Smooth muscle cell (in vitro differentiated cells): Measurements from ENCODE around the gene CLEC10A. TPM values are rescaled to one million over a fixed set of nuclear protein-coding genes. Genes with fewer than 3 reads are reported as not detected.

Experiments used
- DNase-seq: peaks from one replicate; lab custom pipeline; 2025; ENCODE audit not compliant: unreplicated experiment; lab: John Stamatoyannopoulos, UW
- H2AFZ ChIP-seq: fragments of 200-600 bp; sonication (generic); 2 replicates; pipeline ENCODE4 v1.6.0; 2016; ENCODE audit warnings: antibody characterized with exemption, low read depth, mild to moderate bottlenecking
- H3F3A ChIP-seq: fragments of 200-600 bp; sonication (generic); 2 replicates; pipeline ENCODE4 v1.6.0; 2017; ENCODE audit warnings: antibody characterized with exemption, low read depth
- H3K27ac ChIP-seq: fragments of 200-600 bp; sonication (generic); 2 replicates; pipeline ENCODE4 v1.5.1; 2016; ENCODE audit warnings: low read depth, mild to moderate bottlenecking
- H3K27me3 ChIP-seq: fragments of 200-600 bp; sonication (generic); 2 replicates; pipeline ENCODE4 v1.6.1; 2016; ENCODE audit warnings: low read depth, mild to moderate bottlenecking
- H3K36me3 ChIP-seq: fragments of 200-600 bp; sonication (generic); 2 replicates; pipeline ENCODE4 v1.5.1; 2016; ENCODE audit warnings: low read depth
- H3K4me1 ChIP-seq: fragments of 200-600 bp; sonication (generic); 2 replicates; pipeline ENCODE4 v1.5.1; 2016; ENCODE audit warnings: low read depth
- H3K4me2 ChIP-seq: fragments of 200-600 bp; sonication (generic); 2 replicates; pipeline ENCODE4 v1.6.0; 2016; ENCODE audit warnings: mild to moderate bottlenecking
- H3K4me3 ChIP-seq: fragments of 200-600 bp; sonication (generic); 2 replicates; pipeline ENCODE4 v1.5.1; 2016; ENCODE audit warnings: mild to moderate bottlenecking
- H3K79me2 ChIP-seq: fragments of 200-600 bp; sonication (generic); 2 replicates; pipeline ENCODE4 v1.6.0; 2016; ENCODE audit warnings: low read depth, mild to moderate bottlenecking
- H3K9ac ChIP-seq: fragments of 200-600 bp; sonication (generic); 2 replicates; pipeline ENCODE4 v1.6.0; 2016; ENCODE audit warnings: low read depth
- H3K9me3 ChIP-seq: fragments of 200-600 bp; sonication (generic); replicated peaks from 2 replicates; pipeline ENCODE4 v1.5.1; 2016; ENCODE audit warnings: low read depth
- H4K20me1 ChIP-seq: fragments of 200-600 bp; sonication (generic); 2 replicates; pipeline ENCODE4 v1.6.0; 2016; ENCODE audit warnings: low read depth
- WGBS: methylation state at CpG from one replicate; pipeline ENCODE4 v1.1.7; 2016; ENCODE audit warnings: low lambda C conversion rate; 5-methylcytosine and 5-hydroxymethylcytosine counted together
- polyA plus RNA-seq: library from polyadenylated mRNA; unstranded; fragments of >200 nt; fragmentation: Nextera tagmentation; extraction: Ambion mirVana; gene quantifications from 2 replicates; pipeline ENCODE4 v1.2.1, GENCODE V29; 2016
- total RNA-seq: library from RNA; depleted of rRNA; stranded (reverse); fragments of >200 nt; gene quantifications from 2 replicates; pipeline ENCODE4 v1.2.3, GENCODE V29; 2014
- TF ChIP-seq, protein P1 (sequence below): fragments of 200-600 bp; sonication (generic); IDR thresholded peaks from 2 replicates; pipeline ENCODE4 v1.5.1; 2017; ENCODE audit warnings: borderline replicate concordance, mild to moderate bottlenecking, antibody characterized with exemption; ENCODE audit not compliant: insufficient read depth, poor library complexity, severe bottlenecking

The CLEC10A gene
- total and polyA plus RNA-seq, 2 experiments from 2014 or later, result not detected

GRCh38 chr17:7077911-7078546, 2.0 kb downstream of the CLEC10A start:
- no peak overlapping the region for H3K9ac ChIP-seq
- no peaks in the 10 kb centered on the region for H3K27me3 ChIP-seq
- no peaks in the 10 kb centered on the region for H3K4me1 ChIP-seq
- TF ChIP-seq, protein P1, sequence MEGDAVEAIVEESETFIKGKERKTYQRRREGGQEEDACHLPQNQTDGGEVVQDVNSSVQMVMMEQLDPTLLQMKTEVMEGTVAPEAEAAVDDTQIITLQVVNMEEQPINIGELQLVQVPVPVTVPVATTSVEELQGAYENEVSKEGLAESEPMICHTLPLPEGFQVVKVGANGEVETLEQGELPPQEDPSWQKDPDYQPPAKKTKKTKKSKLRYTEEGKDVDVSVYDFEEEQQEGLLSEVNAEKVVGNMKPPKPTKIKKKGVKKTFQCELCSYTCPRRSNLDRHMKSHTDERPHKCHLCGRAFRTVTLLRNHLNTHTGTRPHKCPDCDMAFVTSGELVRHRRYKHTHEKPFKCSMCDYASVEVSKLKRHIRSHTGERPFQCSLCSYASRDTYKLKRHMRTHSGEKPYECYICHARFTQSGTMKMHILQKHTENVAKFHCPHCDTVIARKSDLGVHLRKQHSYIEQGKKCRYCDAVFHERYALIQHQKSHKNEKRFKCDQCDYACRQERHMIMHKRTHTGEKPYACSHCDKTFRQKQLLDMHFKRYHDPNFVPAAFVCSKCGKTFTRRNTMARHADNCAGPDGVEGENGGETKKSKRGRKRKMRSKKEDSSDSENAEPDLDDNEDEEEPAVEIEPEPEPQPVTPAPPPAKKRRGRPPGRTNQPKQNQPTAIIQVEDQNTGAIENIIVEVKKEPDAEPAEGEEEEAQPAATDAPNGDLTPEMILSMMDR, result no peak
- no peak overlapping the region for H2AFZ ChIP-seq
- WGBS, result 82% methylated on average over 7 of the region's 7 CpGs
- DNase-seq, result no peak
- H3K4me2 ChIP-seq, result no peak overlapping the region
- no peak overlapping the region for H3K4me3 ChIP-seq
- H3K79me2 ChIP-seq, result no peaks in the 10 kb centered on the region
- H3F3A ChIP-seq, result no peaks in the 10 kb centered on the region
- H3K36me3 ChIP-seq, result no peaks in the 10 kb centered on the region
- H3K27ac ChIP-seq, result no peak overlapping the region
- no peaks in the 10 kb centered on the region for H4K20me1 ChIP-seq
- no peaks in the 10 kb centered on the region for H3K9me3 ChIP-seq

DNA sequence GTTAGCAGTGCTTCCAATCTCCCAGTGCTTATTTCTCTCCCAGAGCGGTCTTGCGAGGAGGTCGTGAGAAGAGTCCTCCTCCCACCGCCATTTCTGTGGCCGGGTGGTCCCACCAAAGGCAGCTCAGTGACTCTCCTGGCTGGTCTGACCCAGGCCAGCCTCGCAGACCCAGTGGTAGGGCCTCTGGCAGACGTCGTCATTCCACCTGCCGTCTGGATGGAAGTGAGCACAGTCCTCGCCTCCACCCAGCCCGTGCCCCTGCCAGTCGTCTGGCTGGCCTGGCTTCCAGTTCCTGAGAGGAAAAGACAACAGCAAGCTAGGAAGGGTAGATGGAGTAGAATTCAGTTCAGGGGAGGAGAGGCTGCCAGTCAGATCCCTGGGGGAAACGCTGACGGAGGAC, 5.1 kb downstream of the CLEC10A start:
- 91% methylated on average over 14 of the region's 14 CpGs for WGBS
- Histone ChIP-seq H3K9ac (no peak overlapping the region), H3K4me1 (no peaks in the 10 kb centered on the region), H3K79me2 (no peaks in the 10 kb centered on the region), H3F3A (no peaks in the 10 kb centered on the region), H3K9me3 (no peaks in the 10 kb centered on the region), H3K4me2 (no peak overlapping the region), H2AFZ (no peak overlapping the region), H3K27me3 (no peaks in the 10 kb centered on the region), H3K4me3 (no peak overlapping the region), H3K36me3 (no peaks in the 10 kb centered on the region), H4K20me1 (no peaks in the 10 kb centered on the region), H3K27ac (no peak overlapping the region)
- TF ChIP-seq, protein P1, result no peak
- no peak for DNase-seq

DNA sequence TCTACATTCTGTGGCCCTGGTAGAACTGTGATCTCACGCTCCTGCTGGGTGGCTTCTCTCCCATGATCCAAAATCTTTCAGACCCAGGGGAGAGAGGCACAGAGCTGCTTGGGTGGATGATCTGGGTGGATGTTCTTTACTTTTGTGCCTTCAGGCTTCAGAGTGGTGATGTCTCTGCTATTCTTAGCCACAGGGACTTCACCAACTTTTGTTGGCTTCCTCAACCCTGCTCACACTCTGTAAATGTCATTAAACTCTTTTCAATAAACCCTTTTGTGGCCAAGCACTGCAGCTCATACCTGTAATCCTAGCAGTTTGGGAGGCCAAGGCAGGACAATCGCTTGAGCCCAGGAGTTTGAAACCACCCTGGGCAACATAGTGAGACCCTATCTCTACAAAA, 7.6 kb downstream of the CLEC10A start:
- H3K4me3 ChIP-seq, result no peak overlapping the region
- H3K4me2 ChIP-seq, result no peak overlapping the region
- no peaks in the 10 kb centered on the region for H4K20me1 ChIP-seq
- no peaks in the 10 kb centered on the region for H3K79me2 ChIP-seq
- no peaks in the 10 kb centered on the region for H3K36me3 ChIP-seq
- no peak for DNase-seq
- H3F3A ChIP-seq, result no peaks in the 10 kb centered on the region
- no peak overlapping the region for H2AFZ ChIP-seq
- no peak overlapping the region for H3K9ac ChIP-seq
- WGBS, result 100% methylated on average over 2 of the region's 2 CpGs
- H3K27me3 ChIP-seq, result no peaks in the 10 kb centered on the region
- no peaks in the 10 kb centered on the region for H3K9me3 ChIP-seq
- no peaks in the 10 kb centered on the region for H3K4me1 ChIP-seq
- TF ChIP-seq, protein P1, result no peak
- no peak overlapping the region for H3K27ac ChIP-seq

DNA sequence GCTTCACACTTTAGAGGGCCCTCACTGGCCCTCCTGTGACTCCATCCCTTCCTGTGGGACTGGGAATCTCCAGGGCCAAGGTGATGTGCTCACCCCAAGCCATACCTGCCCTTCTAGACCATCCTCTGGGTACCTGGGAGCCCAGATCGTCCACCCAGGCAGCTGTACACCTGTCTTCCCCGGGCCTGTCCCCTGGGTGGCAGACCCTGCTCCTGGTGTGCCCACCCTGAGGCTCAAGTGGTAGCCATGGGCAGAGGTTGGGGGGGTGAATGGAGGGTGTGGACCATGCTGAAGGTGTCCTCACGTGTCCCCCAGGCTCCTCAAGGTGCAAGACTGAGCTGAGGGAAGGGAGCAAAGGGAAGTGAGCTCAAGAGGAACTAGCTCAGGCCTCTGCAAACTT, 9.3 kb downstream of the CLEC10A start:
- Histone ChIP-seq H3F3A (no peaks in the 10 kb centered on the region), H3K79me2 (no peaks in the 10 kb centered on the region), H3K4me2 (no peak overlapping the region), H3K9ac (no peak overlapping the region), H3K4me3 (no peak overlapping the region), H3K9me3 (no peaks in the 10 kb centered on the region), H3K4me1 (no peaks in the 10 kb centered on the region), H3K27ac (no peak overlapping the region), H3K27me3 (no peaks in the 10 kb centered on the region), H2AFZ (no peak overlapping the region), H4K20me1 (no peaks in the 10 kb centered on the region), H3K36me3 (no peaks in the 10 kb centered on the region)
- WGBS, result 93% methylated on average over 3 of the region's 3 CpGs
- TF ChIP-seq, protein P1, result no peak
- DNase-seq, result no peak
